Immature natural killer cell (primary cell): ENCODE measurements around the gene INSRR. TPM values are rescaled to one million over a fixed set of nuclear protein-coding genes. Genes with fewer than 3 reads are reported as not detected.

ENCODE experiments used
- DNase-seq, 3 donors: peaks; one replicate each; pipeline ENCODE4 v3.0.0; 2022; ENCODE audit warnings: mixed read lengths in 1 of 3
- H3K27ac Mint-ChIP-seq, 6 donors: one replicate each; pipeline ENCODE4 v1.8.0; 2020; ENCODE audit warnings: mixed read lengths in 6 of 6, mild to moderate bottlenecking in 5 of 6, inconsistent platforms in 4 of 6, moderate library complexity in 3 of 6
- H3K27me3 Mint-ChIP-seq, 3 donors: one replicate each; pipeline ENCODE4 v1.8.0; 2020 to 2021; ENCODE audit warnings: low read depth in 3 of 3, mild to moderate bottlenecking in 3 of 3, mixed read lengths in 3 of 3, moderate library complexity in 3 of 3, inconsistent platforms in 1 of 3
- H3K36me3 Mint-ChIP-seq, 3 donors: one replicate each; pipeline ENCODE4 v1.8.0; 2020; ENCODE audit warnings: mixed read lengths in 3 of 3, inconsistent platforms in 2 of 3, mild to moderate bottlenecking in 2 of 3
- H3K4me1 Mint-ChIP-seq, 2 donors: one replicate each; pipeline ENCODE4 v1.8.0; 2020; ENCODE audit warnings: inconsistent platforms in 2 of 2, mild to moderate bottlenecking in 2 of 2, mixed read lengths in 2 of 2, moderate library complexity in 1 of 2
- H3K4me3 Mint-ChIP-seq, 5 donors: one replicate each; pipeline ENCODE4 v1.8.0; 2020; ENCODE audit warnings: mild to moderate bottlenecking in 5 of 5, mixed read lengths in 5 of 5, inconsistent platforms in 3 of 5, moderate library complexity in 3 of 5
- H3K9me3 Mint-ChIP-seq, 6 donors: one replicate each; pipeline ENCODE4 v1.8.0; 2020; ENCODE audit warnings: mild to moderate bottlenecking in 6 of 6, mixed read lengths in 6 of 6, inconsistent platforms in 4 of 6, moderate library complexity in 3 of 6
- polyA plus RNA-seq, 3 donors: library from polyadenylated mRNA; unstranded; fragments of 300-500 nt; fragmentation: Illumina TruSeq; gene quantifications; one replicate each; pipeline ENCODE4 v1.2.3, GENCODE V29; 2021

Gene INSRR
- polyA plus RNA-seq, 3 donors from 2014 or later, result not detected

DNA sequence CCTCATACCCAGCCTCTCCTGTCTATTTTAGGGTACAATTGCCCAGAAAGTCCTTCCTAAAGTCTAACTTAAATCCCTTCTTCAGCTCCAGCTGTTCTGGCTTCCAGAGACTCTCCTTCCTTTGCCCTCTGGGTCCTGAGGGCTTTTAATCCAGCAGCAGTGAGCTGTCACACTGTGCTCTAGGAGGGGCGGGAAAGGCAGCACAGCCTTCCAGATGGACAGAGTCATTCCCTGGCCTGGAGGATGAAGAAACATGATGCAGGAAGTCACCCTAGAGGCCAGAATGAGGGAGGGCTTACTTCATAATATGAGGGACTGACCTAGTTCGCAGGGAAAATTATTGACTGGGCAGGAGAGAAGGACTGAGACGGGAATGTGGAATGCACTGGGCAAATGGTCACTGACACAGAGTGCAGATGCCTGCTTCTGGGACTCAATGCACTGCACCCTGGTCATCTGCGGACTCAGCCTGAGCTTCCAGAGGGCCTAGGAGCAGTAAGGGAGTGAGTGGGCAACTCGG lies 43.5 kb downstream of the INSRR start:
- Mint-ChIP-seq H3K27ac (peak overlapping the region; percentile 98 to 100 (median 100)), H3K4me3 (peak overlapping the region; percentile 84 to 96 (median 94)), H3K4me1 (peaks cover 73 to 77% of the 10 kb centered on the region in 2 donors), H3K36me3 (peaks cover 28 to 32% (median 28%) of the 10 kb centered on the region in 3 donors), H3K9me3 (no peaks in the 10 kb centered on the region), H3K27me3 (peaks cover 29 to 69% (median 61%) of the 10 kb centered on the region in 3 donors)
- peak in 2 of 3 donors; percentile 33 to 34 for DNase-seq

GRCh38 chr1:156814571-156815260 lies 44.2 kb downstream of the INSRR start:
- peak in 2 of 3 donors; percentile 33 to 41 for DNase-seq
- Mint-ChIP-seq H3K36me3 (peaks cover 24 to 36% (median 28%) of the 10 kb centered on the region in 3 donors), H3K4me1 (peaks cover 80 to 84% of the 10 kb centered on the region in 2 donors), H3K27me3 (peaks cover 29 to 70% (median 58%) of the 10 kb centered on the region in 3 donors), H3K27ac (peak overlapping the region; percentile 98 to 100 (median 100)), H3K4me3 (peak overlapping the region; percentile 84 to 96 (median 94)), H3K9me3 (no peaks in the 10 kb centered on the region)

- DNase-seq, result peak; percentile 83 to 89 (median 88)
- H3K27ac Mint-ChIP-seq, result peak overlapping the region; percentile 98 to 100 (median 100)
- H3K27me3 Mint-ChIP-seq, result peaks cover 30 to 75% (median 62%) of the 10 kb centered on the region in 3 donors
- H3K4me1 Mint-ChIP-seq, result peaks cover 87 to 89% of the 10 kb centered on the region in 2 donors
- no peaks in the 10 kb centered on the region for H3K9me3 Mint-ChIP-seq
- H3K4me3 Mint-ChIP-seq, result peak overlapping the region; percentile 84 to 96 (median 94)
- peaks cover 24 to 42% (median 31%) of the 10 kb centered on the region in 3 donors for H3K36me3 Mint-ChIP-seq
Observed at GRCh38 chr1:156813750-156814570, 45.0 kb downstream of the INSRR start.

GRCh38 chr1:156813298-156813697 lies 45.6 kb downstream of the INSRR start:
- H3K9me3 Mint-ChIP-seq, result no peaks in the 10 kb centered on the region

DNA sequence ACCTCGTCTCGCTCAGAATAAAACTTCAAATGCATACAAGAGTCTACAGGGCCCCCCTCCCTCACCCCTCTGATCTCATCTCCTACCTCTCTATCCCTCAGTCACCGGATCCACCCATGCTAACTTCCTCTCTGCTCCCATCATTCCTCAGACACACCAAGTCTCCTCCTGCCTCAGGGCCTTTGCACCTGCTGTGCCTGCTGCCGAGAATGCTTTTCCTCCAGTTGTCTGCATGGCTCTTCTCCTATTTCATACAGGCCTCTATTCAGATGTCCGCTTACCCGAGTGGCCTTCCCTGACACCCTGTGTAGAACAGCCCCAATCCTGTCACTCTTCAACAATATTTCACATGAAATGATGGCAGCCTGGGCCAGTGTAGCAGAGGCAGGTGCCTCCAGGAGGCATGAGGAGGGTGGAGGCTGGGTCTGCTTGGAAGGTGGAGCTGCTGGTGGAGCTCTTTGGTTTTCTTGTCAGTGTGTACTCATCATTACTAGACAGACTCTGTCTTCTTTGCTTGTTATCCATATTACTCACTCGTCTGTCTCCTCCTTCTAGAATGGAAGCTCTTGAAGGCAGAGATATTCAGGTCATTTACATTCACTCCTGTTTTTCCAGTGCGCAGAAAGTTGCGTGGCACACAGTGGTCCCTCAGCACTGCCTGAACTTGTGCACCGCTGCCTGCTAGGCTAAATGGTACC lies 46.5 kb downstream of the INSRR start:
- Mint-ChIP-seq H3K27me3 (peaks cover 35 to 81% (median 68%) of the 10 kb centered on the region in 3 donors), H3K27ac (peak overlapping the region; percentile 98 to 100 (median 100)), H3K36me3 (peaks cover 32 to 55% (median 32%) of the 10 kb centered on the region in 3 donors)

More at GRCh38 chr1:156813298-156813697, 45.6 kb downstream of the INSRR start:
- peak overlapping the region; percentile 98 to 100 (median 100) for H3K27ac Mint-ChIP-seq
- H3K4me3 Mint-ChIP-seq, result peak overlapping the region; percentile 84 to 96 (median 94)
- no peak for DNase-seq
- peaks cover 35 to 80% (median 66%) of the 10 kb centered on the region in 3 donors for H3K27me3 Mint-ChIP-seq
- H3K4me1 Mint-ChIP-seq, result peaks cover 90 to 93% of the 10 kb centered on the region in 2 donors
- peaks cover 24 to 46% (median 32%) of the 10 kb centered on the region in 3 donors for H3K36me3 Mint-ChIP-seq

GRCh38 chr1:156811168-156811567 lies 47.7 kb downstream of the INSRR start:
- Mint-ChIP-seq H3K36me3 (peaks cover 34 to 63% (median 36%) of the 10 kb centered on the region in 3 donors), H3K4me3 (peak overlapping the region; percentile 84 to 96 (median 94))

More for the DNA sequence above, 46.5 kb downstream of the INSRR start:
- H3K4me3 Mint-ChIP-seq, result peak overlapping the region; percentile 84 to 96 (median 94)
- H3K9me3 Mint-ChIP-seq, result no peaks in the 10 kb centered on the region
- peak in 1 of 3 donors; percentile 19 for DNase-seq
- H3K4me1 Mint-ChIP-seq, result peaks cover 93 to 95% of the 10 kb centered on the region in 2 donors

GRCh38 chr1:156809711-156810366 lies 49.1 kb downstream of the INSRR start:
- peaks cover 21 to 58% (median 54%) of the 10 kb centered on the region in 3 donors for H3K27me3 Mint-ChIP-seq

More at GRCh38 chr1:156811168-156811567, 47.7 kb downstream of the INSRR start:
- Mint-ChIP-seq H3K27ac (peak overlapping the region; percentile 98 to 100 (median 100)), H3K27me3 (peaks cover 28 to 70% (median 58%) of the 10 kb centered on the region in 3 donors), H3K4me1 (peaks cover 92 to 98% of the 10 kb centered on the region in 2 donors), H3K9me3 (no peaks in the 10 kb centered on the region)
- DNase-seq, result peak in 1 of 3 donors; percentile 21

DNA sequence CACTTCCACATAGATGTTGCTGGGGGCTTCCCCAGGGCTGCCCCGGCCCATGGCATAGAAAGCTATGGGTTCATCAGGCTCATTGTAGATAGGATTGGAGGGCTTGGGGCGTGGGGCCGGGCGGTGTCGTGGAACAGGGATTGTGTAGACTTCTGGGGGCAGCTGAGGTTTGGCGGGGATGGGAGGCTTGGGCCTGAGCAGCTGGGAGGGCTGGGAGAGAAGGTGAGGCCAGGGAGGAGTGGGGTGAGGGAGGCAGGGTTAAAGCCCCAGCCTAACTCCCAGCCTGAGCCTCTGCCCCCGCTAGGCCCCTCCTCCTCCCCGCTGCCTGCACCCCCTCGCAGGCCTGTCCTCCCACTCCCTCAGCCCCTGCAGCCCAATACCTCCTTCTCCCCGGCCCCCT lies 49.6 kb downstream of the INSRR start:
- Mint-ChIP-seq H3K27ac (peak overlapping the region; percentile 85 to 98 (median 90)), H3K4me3 (peak overlapping the region; percentile 7 to 78 (median 50)), H3K27me3 (peaks cover 21 to 53% (median 51%) of the 10 kb centered on the region in 3 donors), H3K9me3 (no peaks in the 10 kb centered on the region), H3K4me1 (peaks cover 78 to 91% of the 10 kb centered on the region in 2 donors), H3K36me3 (peaks cover 30 to 63% (median 32%) of the 10 kb centered on the region in 3 donors)
- peak in 2 of 3 donors; percentile 24 to 43 for DNase-seq

More at GRCh38 chr1:156809711-156810366, 49.1 kb downstream of the INSRR start:
- peak overlapping the region in 4 of 5 donors; percentile 4 to 47 (median 20) for H3K4me3 Mint-ChIP-seq
- no peaks in the 10 kb centered on the region for H3K9me3 Mint-ChIP-seq
- H3K36me3 Mint-ChIP-seq, result peaks cover 34 to 65% (median 36%) of the 10 kb centered on the region in 3 donors
- peak in 1 of 3 donors; percentile 19 for DNase-seq
- H3K27ac Mint-ChIP-seq, result peak overlapping the region; percentile 44 to 100 (median 82)
- peaks cover 80 to 93% of the 10 kb centered on the region in 2 donors for H3K4me1 Mint-ChIP-seq

- Mint-ChIP-seq H3K36me3 (peaks cover 29 to 61% (median 30%) of the 10 kb centered on the region in 3 donors), H3K9me3 (no peaks in the 10 kb centered on the region), H3K4me3 (peak overlapping the region; percentile 48 to 78 (median 77)), H3K27ac (peak overlapping the region; percentile 85 to 98 (median 90)), H3K27me3 (peaks cover 21 to 51% (median 45%) of the 10 kb centered on the region in 3 donors), H3K4me1 (peaks cover 77 to 91% of the 10 kb centered on the region in 2 donors)
- DNase-seq, result peak in 1 of 3 donors; percentile 26
Observed at GRCh38 chr1:156808186-156809030, 50.5 kb downstream of the INSRR start.

- H3K4me3 Mint-ChIP-seq, result peak overlapping the region; percentile 48 to 78 (median 77)
Observed at GRCh38 chr1:156807627-156808026, 51.3 kb downstream of the INSRR start.

More at GRCh38 chr1:156807627-156808026, 51.3 kb downstream of the INSRR start:
- peaks cover 20 to 46% (median 45%) of the 10 kb centered on the region in 3 donors for H3K27me3 Mint-ChIP-seq
- H3K9me3 Mint-ChIP-seq, result no peaks in the 10 kb centered on the region
- H3K4me1 Mint-ChIP-seq, result peaks cover 73 to 89% of the 10 kb centered on the region in 2 donors
- H3K36me3 Mint-ChIP-seq, result peaks cover 25 to 54% (median 28%) of the 10 kb centered on the region in 3 donors
- peak overlapping the region; percentile 85 to 98 (median 90) for H3K27ac Mint-ChIP-seq
- DNase-seq, result peak; percentile 50 to 62 (median 56)
